Smooth muscle cell (in vitro differentiated cells): ENCODE data around the gene ANGPTL4. TPM values are rescaled to one million over a fixed set of nuclear protein-coding genes. Genes with fewer than 3 reads are reported as not detected.

ENCODE experiments used
- DNase-seq: peaks from one replicate; lab custom pipeline; 2025; ENCODE audit not compliant: unreplicated experiment; lab: John Stamatoyannopoulos, UW
- H2AFZ ChIP-seq: fragments of 200-600 bp; sonication (generic); 2 replicates; pipeline ENCODE4 v1.6.0; 2016; ENCODE audit warnings: antibody characterized with exemption, low read depth, mild to moderate bottlenecking
- H3F3A ChIP-seq: fragments of 200-600 bp; sonication (generic); 2 replicates; pipeline ENCODE4 v1.6.0; 2017; ENCODE audit warnings: antibody characterized with exemption, low read depth
- H3K27ac ChIP-seq: fragments of 200-600 bp; sonication (generic); 2 replicates; pipeline ENCODE4 v1.5.1; 2016; ENCODE audit warnings: low read depth, mild to moderate bottlenecking
- H3K27me3 ChIP-seq: fragments of 200-600 bp; sonication (generic); 2 replicates; pipeline ENCODE4 v1.6.1; 2016; ENCODE audit warnings: low read depth, mild to moderate bottlenecking
- H3K36me3 ChIP-seq: fragments of 200-600 bp; sonication (generic); 2 replicates; pipeline ENCODE4 v1.5.1; 2016; ENCODE audit warnings: low read depth
- H3K4me1 ChIP-seq: fragments of 200-600 bp; sonication (generic); 2 replicates; pipeline ENCODE4 v1.5.1; 2016; ENCODE audit warnings: low read depth
- H3K4me2 ChIP-seq: fragments of 200-600 bp; sonication (generic); 2 replicates; pipeline ENCODE4 v1.6.0; 2016; ENCODE audit warnings: mild to moderate bottlenecking
- H3K4me3 ChIP-seq: fragments of 200-600 bp; sonication (generic); 2 replicates; pipeline ENCODE4 v1.5.1; 2016; ENCODE audit warnings: mild to moderate bottlenecking
- H3K79me2 ChIP-seq: fragments of 200-600 bp; sonication (generic); 2 replicates; pipeline ENCODE4 v1.6.0; 2016; ENCODE audit warnings: low read depth, mild to moderate bottlenecking
- H3K9ac ChIP-seq: fragments of 200-600 bp; sonication (generic); 2 replicates; pipeline ENCODE4 v1.6.0; 2016; ENCODE audit warnings: low read depth
- H3K9me3 ChIP-seq: fragments of 200-600 bp; sonication (generic); replicated peaks from 2 replicates; pipeline ENCODE4 v1.5.1; 2016; ENCODE audit warnings: low read depth
- H4K20me1 ChIP-seq: fragments of 200-600 bp; sonication (generic); 2 replicates; pipeline ENCODE4 v1.6.0; 2016; ENCODE audit warnings: low read depth
- CTCF ChIP-seq: fragments of 200-600 bp; sonication (generic); IDR thresholded peaks from 2 replicates; pipeline ENCODE4 v1.5.1; 2017; ENCODE audit warnings: borderline replicate concordance, mild to moderate bottlenecking, antibody characterized with exemption; ENCODE audit not compliant: insufficient read depth, poor library complexity, severe bottlenecking
- WGBS: methylation state at CpG from one replicate; pipeline ENCODE4 v1.1.7; 2016; ENCODE audit warnings: low lambda C conversion rate; 5-methylcytosine and 5-hydroxymethylcytosine counted together
- polyA plus RNA-seq: library from polyadenylated mRNA; unstranded; fragments of >200 nt; fragmentation: Nextera tagmentation; extraction: Ambion mirVana; gene quantifications from 2 replicates; pipeline ENCODE4 v1.2.1, GENCODE V29; 2016
- total RNA-seq: library from RNA; depleted of rRNA; stranded (reverse); fragments of >200 nt; gene quantifications from 2 replicates; pipeline ENCODE4 v1.2.3, GENCODE V29; 2014

ANGPTL4 gene
- total and polyA plus RNA-seq, 2 experiments from 2014 or later, result 10.2 to 18.7 TPM

- peak; percentile 4 for DNase-seq
- Histone ChIP-seq H3K4me3 (peak overlapping the region; percentile 23), H2AFZ (no peak overlapping the region), H3K9ac (no peak overlapping the region), H3K4me2 (peak overlapping the region; percentile 74), H3K79me2 (no peaks in the 10 kb centered on the region), H4K20me1 (no peaks in the 10 kb centered on the region), H3K27me3 (peaks cover 39% of the 10 kb centered on the region), H3K36me3 (no peaks in the 10 kb centered on the region), H3F3A (no peaks in the 10 kb centered on the region), H3K9me3 (no peaks in the 10 kb centered on the region), H3K4me1 (no peaks in the 10 kb centered on the region), H3K27ac (no peak overlapping the region)
- no peak for TF ChIP-seq CTCF
- 8% methylated on average over 109 of the region's 117 CpGs for WGBS
These were observed 29.3 kb upstream of the ANGPTL4 start for GRCh38 chr19:8334458-8335342.

- H3K27me3 ChIP-seq, result peaks cover 41% of the 10 kb centered on the region
- no peak overlapping the region for H3K27ac ChIP-seq
- TF ChIP-seq CTCF, result no peak
- peak overlapping the region; percentile 23 for H3K4me3 ChIP-seq
- no peak for DNase-seq
- H3K9ac ChIP-seq, result no peak overlapping the region
- H3K4me1 ChIP-seq, result no peaks in the 10 kb centered on the region
- no peaks in the 10 kb centered on the region for H3K9me3 ChIP-seq
- H4K20me1 ChIP-seq, result no peaks in the 10 kb centered on the region
- H3K79me2 ChIP-seq, result no peaks in the 10 kb centered on the region
- peak overlapping the region; percentile 74 for H3K4me2 ChIP-seq
- no peaks in the 10 kb centered on the region for H3F3A ChIP-seq
- no peaks in the 10 kb centered on the region for H3K36me3 ChIP-seq
- WGBS, result 11% methylated on average over 35 of the region's 79 CpGs
- H2AFZ ChIP-seq, result no peak overlapping the region
These were observed 28.4 kb upstream of the ANGPTL4 start for GRCh38 chr19:8335343-8336071.

- Histone ChIP-seq H3K9me3 (no peaks in the 10 kb centered on the region), H2AFZ (no peak overlapping the region), H3K4me3 (no peak overlapping the region), H3K27ac (no peak overlapping the region), H3K4me2 (no peak overlapping the region), H3F3A (no peaks in the 10 kb centered on the region), H3K4me1 (no peaks in the 10 kb centered on the region), H3K27me3 (peaks cover 42% of the 10 kb centered on the region), H3K9ac (no peak overlapping the region), H3K36me3 (no peaks in the 10 kb centered on the region), H4K20me1 (no peaks in the 10 kb centered on the region), H3K79me2 (no peaks in the 10 kb centered on the region)
- no peak for TF ChIP-seq CTCF
- 60% methylated on average over 26 of the region's 27 CpGs for WGBS
- no peak for DNase-seq
These were observed 27.8 kb upstream of the ANGPTL4 start for GRCh38 chr19:8336072-8336569.
